ENCODE measurements around the gene FFAR1.
"Not testable (repeated sequence)": the region's sequence is repeated elsewhere in the genome, so short reads cannot be mapped to it uniquely, and the experiment has no call there.

FFAR1 gene

DNA sequence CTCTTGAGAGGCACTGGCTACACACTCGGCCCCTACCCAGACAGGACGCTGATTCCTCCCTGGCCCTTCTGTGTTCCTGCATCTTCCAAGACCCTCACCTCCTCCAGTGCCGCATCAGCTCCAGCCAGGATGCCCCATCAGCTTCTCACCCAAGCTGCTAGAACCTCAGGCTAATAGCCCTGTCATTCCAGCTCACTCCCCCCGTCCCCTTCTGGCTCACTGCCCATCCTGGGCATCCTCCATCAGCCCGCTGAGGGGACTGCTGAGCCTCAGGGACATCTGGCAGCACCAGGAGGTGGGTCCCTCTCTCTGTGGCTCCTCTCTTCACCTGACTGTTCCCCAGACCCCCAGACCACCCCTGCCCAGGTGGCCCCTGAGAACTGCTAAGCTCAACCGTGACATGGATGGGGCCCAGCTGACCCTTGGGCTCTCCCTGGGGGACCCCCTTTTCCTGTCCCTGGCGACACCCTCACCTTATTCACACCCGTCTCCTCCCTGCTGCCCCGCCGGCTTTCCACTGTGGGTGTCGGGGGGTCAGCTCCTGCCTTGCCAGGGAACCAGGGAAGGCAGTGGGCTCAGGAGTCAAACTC, 15.4 kb downstream of the FFAR1 start:
- no peak for DNase-seq

DNA sequence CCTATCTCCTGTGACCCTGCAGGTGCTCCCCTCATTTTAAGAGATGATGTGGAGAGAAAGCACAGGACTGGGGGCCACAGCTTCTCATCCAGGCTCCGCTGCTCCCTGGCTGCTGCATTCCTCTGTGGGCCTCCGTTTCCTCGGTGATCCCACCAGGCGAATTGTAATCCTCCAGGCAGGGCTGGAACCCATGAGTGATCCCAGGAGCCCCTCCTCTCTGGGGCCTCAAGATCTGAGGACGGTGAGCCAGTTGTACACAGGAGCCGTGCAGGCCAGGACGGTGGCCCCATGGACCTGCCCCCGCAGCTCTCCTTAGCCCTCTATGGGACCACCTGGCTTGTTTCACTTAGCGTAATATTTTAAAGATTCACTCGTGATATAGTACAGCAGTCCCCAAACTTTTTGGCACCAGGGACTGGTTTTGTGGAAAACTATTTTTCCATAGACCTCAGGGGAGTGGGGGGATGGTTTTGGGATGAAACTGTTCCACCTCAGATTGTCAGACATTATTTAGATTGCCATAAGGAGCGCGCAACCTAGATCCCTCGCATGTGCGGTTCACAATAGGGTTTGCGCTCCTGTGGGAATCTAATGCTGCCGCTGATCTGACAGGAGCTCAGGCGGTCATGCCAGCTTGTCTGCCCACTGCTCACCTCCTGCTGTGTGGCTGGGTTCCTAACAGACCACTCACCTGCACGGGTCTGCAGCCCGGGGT, 16.2 kb downstream of the FFAR1 start:
- DNase-seq: no peak

DNA sequence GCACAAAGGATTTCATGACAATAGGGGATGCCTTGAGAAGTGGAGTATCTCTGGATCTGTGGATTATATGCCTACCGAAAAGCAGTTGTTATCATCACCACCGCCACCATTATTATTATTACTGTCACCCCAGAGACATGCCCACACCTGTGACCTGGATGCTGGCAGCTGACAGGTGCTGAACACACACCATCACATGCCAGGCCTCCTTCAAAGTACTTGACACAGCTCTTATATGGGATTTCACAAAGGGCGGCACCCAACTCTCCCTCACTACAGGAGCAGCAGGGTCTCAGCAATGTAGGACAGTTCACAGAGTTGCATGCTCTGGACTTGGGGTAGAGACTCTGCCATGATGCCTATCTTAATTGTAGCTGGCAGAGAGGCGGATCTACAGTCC, 17.6 kb downstream of the FFAR1 start:
- DNase-seq: no peak

DNA sequence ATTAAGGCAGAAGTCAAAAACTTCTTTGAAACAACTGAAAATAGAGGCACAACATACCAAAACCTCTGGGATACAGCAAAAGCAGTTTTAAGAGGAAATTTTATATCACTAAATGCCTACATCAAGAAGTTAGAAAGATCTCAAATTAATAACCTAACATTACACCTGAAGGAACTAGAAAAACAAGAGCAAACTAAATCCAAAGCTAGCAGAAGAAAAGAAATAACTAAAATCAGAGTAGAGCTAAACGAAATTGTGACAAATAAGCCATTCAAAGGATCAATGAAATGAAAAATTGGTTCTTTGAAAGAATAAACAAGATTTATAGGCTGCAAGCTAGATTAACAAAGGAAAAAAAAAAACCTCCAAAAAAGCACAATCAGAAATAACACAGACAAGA, 20.7 kb downstream of the FFAR1 start:
- no peak for DNase-seq

DNA sequence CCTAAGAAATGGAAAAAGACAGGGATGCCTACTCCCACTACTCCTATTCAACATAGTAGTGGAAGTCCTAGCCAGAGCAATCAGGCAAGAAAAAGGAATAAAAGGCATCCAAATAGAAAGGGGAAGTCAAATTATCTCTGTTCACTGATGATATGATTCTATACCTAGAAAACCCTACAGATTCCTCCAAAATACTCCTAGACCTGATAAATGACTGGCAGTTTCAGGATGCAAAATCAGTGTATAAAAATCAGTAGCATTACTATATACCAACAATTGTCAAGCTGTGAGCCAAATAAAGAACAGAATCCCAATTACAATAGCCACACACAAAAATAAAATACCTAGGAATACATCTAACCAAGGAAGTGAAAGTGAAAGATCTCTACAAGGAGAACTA, 21.8 kb downstream of the FFAR1 start:
- no peak for DNase-seq

DNA sequence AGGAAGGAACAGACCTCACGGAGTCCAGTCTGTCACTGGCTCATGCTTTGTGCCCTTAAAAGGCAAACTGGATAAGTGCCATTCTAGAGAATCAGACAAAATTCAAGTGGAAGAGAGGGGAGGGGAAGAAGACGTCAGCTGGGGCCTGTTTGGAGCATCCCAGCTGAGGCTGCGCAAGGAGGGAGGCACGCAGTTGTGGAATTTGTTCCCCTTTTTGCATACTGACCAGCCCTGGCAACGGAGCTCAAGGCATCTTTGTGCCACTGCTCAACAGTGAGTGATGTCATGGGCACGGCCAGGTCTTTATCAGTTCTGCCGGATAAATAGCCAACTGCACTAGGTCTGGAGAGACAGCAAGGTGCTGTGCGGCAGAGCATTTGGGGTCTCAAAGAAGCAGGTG, 23.0 kb downstream of the FFAR1 start, which contains the start of gene GPR42:
GPR42 (plus strand) TSS at position 347 of the 400 bp plus-strand sequence. CDS start 292 bp downstream, outside the sequence.
- DNase-seq: no peak

DNA sequence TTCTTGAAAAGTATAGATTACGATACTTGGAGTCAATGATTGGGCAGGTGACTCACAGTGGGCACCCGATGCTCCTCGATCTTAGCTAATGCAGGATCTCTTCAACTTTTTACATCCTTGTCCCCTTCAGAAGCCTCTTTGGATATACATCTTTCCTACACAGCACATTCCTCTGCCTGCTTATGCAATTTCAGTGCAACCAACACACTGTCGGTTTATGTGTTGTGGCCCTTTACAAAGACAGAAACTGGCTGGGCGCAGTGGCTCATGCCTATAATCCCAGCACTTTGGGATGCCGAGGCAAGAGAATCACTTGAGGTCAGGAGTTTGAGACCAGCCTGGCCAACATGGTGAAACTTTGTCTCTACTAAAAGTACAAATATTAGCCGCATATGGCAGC, 25.8 kb downstream of the FFAR1 start:
- no peak for DNase-seq

DNA sequence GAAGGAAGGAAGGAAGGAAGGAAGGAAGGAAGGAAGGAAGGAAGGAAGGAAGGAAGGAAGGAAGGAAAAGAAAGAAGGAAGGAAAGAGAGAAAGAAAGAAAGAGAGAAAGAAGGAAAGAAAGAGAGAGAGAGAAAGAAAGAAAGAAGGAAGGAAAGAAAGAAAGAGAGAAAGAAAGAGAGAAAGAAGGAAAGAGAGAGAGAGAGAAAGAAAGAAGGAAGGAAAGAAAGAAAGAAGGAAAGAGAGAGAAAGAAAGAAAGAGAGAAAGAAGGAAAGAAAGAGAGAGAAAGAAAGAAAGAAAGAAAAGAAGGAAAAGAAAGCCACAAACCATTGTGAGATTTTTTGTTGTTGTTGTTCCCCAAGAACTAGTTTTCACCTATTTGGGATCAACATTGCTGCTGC, 26.3 kb downstream of the FFAR1 start:
- DNase-seq: not testable (repeated sequence)

DNA sequence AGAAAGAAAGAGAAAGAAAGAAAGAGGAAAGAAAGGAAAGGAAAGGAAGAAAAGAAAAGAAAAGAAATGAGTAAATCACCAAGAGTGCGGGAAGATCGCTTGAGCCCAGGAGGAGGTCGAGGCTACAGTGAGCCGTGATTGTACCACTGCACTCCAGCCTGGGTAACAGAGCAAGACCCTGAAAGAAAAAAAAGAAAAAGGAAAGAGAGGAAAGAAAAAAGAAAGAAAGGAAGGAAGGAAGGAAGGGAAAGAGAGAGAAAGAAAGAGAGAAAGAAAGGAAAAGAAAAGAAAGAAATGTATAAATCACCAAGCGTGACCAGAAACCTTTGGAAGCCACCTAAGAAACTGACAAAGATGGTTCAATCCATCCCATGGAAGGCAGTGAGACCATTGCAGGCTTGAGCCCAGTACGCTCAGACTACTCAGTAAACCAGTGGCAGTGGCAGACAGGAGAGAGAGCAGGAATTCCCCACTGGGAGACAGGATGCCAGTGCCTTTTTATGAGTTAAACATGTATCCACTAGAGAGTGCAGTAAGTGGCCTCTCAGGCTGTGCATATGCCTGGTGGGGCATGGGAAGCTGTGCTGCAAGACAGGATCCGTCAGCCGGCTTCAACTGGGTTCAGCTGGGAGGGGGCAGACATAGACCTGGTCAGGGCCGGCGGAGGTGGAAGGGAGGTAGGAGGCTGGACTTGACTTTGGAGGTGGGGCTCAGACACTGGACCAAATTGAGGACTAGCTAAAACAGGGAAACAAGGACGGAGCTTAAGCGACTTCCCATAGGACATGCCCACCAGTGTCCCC, 28.0 kb downstream of the FFAR1 start:
- DNase-seq: no peak

DNA sequence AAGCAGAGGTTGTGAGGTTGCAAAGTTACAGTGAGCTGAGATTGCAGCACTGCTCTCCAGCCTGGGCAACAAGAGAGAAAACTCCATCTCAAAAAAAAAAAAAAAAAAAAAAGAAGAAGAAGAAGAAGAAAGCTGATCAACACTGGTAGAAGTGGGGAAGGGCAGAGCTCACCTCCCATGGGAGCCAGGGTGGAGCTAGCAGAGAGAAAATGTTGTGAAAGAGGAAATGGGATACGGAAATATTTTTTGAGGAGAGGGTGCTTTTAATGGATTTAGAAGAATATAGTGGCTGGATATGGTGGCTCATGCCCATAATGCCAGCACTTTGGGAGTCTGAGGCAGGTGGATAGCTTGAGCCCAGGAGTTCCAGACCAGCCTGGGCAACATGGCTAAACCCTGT, 30.0 kb downstream of the FFAR1 start:
- DNase-seq: no peak

DNA sequence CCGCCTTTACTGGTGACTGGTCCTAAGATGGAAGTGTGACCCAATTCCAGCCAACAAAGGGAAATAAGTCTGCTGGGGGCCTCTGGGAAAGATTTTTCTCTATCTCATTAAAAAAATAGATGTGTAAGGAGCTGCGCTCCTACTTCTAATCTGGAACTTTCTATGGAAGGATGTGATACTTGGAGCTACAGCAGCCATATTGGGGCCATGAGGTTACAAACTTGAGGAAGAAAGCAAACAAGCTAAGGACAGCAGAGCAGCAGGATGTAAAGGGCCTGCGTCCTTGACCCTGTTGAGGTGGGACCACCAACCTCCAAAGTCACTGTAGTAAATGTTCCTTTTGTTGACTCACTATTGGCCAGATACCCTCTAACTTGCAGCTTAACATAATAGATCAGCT, 30.7 kb downstream of the FFAR1 start:
- DNase-seq: no peak

DNA sequence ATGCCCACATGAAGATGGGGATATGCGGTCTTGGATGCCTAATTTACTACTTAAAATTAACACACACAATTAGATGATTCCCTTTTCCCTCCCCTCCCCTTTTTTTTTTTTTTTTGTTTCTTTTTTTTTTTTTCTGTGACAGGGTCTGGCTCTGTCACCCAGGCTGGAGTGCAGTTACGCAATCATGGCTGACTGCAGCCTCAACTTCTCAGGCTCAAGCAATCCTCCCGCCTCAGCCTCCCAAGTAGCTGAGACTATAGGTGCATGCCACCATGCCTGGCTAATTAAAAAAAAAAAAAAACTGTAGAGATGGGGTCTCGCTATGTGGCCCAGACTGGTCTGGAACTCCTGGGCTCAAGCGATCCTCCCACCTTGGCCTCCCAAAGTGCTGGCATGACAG, 31.8 kb downstream of the FFAR1 start:
- not testable (repeated sequence) for DNase-seq

DNA sequence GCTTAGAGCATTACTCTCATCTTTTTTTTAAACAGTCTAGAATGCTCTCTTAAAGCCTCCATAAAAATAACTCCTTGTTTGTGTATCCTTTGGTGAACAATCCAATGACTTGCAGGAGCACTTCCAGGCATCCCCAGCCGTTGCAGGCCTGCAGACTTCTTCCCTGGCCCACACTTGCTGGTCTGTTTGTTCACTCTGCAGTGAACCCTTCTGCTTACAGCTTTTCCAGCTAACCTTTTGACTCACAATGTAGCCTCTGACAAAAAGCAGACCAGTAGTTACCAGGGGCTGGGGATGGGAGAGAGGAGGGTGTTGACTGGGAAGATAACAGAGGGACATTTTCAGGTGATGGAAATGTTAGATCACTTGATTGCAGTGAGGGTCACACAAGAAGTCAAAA, 32.3 kb downstream of the FFAR1 start:
- no peak for DNase-seq

DNA sequence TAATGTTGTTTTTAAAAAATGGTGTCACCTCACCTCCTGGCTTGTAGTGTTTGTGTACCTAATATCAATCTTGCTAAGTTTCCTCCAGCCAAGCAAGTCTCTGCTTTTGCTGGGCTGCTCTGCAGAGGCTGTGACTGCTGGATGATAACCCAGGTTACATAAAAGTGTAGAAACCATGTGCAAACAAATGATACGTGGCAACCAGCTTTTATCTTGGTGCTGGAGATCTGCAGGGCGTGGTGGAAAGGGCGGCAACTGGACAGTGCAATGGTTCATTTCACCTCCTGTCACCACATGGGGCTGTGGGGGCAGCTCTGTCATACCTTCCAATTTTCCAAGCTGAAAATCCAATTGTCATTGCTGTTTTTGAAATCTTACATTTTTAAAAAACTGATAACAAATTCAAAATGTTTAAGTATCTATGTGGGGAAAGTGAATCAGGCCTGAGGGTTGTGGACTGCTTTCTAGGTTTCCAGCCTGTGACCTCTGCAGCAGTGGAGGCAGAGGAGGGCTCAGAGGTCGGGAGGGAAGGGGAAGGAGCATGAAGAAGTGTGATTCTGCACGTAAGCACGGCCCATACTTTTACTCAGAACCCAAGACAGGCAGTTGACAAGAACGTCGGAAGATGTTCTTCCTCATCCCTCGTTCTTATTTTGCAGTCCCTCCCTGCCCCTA, 32.9 kb downstream of the FFAR1 start:
- DNase-seq: no peak

DNA sequence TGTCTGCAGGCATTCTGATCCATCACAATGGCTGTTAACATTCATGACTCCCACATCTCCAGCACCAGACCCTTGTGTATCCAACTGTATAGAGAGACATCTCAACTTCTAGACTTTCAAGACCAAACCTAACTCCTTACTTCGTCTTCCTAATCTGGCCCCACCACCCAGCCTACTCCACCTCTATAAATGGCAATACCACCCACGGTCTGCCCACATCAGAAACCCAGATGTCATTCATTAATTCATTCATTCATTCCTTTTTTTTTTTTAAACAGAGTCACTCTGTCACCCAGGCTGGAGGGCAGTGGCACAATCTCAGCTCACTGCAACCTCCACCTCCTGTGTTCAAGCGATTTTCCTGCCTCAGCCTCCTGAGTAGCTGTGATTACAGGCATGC, 33.6 kb downstream of the FFAR1 start:
- no peak for DNase-seq

DNA sequence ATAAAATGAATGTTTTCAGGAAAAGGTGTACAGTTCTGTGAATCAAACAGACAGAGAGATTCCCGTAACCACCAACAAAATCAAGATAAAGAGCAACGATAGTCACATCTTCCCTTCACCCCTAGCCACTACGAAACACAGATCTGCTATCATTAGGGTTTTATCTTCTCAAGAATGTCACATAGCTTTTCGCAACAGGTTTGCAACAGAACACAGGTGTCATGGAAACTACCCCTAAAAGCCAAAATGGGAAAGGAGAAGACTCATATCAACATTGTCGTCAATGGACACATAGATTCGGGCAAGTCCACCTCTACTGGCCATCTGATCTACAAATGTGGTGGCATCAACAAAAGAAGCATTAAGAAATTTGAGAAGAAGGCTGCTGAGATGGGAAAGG, 34.2 kb downstream of the FFAR1 start:
- no peak for DNase-seq

DNA sequence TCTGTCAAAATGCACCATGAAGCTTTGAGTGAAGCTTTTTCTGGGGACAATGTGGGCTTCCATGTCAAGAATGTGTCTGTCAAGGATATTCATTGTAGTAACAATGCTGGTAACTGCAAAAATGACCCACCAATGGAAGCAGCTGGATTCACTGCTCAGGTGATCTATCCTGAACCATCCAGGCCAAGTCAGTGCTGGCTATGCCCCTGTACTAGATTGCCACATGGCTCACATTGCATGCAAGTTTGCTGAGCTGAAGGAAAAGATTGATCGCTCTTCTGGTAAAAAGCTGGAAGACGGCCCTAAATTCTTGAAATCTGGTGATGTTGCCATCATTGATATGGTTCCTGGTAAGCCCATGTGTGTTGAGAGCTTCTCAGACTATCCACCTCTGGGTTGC, 35.8 kb downstream of the FFAR1 start:
- DNase-seq: no peak

DNA sequence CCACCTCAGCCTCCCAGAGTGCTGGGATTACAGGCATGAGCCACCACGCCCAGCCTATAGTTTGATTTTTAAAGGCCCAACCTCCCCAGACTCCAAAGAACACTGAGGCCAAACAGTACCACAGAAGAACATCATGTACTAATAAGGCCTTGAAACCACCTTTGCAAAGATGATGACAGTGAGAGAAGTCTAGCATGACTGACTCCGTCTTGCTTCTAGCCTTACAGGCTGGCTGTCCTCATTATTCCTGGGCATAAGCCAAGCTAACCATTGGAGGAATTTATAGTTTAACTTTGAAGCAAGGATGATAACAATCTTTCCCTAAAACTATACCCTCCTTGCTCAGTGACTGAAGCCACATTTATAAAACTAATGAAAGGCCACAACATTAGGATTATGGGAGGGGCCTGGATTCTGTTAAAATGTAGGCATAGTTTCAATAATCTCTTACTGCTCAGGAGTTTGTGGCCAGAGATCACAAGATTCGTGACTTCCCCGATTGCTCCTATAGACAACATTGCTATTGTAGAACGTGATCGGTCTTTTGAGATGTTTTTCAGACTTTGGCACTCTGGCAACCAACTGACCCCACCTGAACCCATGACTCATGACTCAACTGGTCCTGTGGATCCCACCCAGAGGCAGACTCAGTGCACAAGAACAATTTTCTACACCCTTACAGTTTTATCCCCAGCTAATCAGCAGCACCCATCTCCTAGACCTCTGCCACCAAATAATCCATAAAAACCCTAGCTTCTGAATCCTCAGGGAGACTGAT, 40.8 kb downstream of the FFAR1 start:
- no peak for DNase-seq

DNA sequence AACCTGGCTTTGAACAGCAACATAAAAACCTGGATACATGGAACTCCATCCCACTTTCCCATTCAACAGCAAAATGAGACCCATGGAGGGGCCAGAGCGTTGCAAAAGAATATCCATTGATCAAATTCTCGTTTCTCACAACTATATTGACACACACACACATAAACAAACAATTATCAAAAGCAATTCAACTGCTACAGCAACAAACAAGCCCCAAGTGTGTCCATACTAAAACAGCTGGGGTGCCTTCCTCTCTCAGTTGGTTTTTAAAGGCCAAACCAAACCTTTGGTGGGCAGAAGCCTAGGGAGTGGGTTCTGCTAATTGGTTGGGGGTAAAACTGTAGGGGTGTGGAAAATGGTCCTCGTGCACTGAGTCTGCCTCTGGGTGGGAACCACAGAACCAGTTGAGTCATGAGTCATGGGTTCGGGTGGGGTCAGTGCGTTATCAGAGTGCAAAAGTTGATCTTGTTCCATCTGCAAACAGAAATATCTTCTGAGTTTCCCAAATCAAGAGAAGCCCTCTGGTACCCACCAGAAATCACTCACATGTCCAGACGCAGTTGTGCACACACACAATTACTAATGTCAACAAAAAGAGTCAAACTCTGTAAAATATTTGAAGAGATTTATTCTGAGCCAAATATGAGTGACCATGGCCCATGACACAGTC, 41.6 kb downstream of the FFAR1 start:
- no peak for DNase-seq

DNA sequence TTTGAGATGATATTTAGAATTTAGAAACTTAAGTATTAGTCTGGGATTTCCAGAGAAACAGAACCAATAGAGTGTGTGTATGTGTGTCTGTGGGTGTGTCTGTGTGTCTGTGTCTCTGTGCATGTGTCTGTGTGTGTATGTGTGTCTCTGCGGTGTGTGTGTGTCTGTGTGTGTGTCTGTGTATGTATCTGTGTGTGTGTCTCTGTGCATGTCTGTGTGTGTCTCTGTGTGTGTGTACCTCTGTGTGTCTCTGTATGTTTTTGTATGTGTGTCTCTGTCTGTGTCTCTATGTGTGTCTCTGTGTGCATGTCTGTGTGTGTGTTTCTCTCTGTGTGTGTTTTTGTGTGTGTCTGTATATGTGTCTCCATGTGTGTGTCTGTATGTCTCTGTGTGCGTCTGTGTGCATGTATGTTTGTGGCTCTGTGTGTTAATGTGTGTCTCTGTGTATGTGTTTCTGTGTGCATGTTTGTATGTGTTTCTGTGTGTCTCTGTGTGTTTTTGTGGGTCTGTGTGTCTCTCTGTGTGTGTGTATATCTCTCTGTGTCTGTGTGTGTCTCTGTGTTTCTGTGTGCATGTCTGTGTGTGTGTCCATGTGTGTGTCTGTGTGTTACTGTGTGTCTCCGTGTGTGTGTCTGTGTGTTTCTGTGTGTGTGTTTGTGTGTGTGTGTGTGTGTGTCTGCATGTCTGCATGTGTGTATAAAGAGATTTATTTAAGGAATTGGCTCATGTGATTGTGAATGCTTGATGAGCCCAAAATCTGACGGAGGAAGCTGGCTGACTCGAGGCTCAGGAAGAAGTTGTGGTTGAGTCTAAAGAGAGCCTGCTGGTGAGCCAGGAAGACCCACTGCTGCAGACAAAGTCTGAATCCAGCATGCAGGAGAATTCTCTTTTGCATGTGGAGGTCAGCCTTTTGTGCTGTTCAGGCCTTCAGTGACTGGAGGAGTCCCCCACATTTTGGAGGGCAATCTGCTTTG, 45.3 kb downstream of the FFAR1 start:
- no peak for DNase-seq

All from KG1 (cell line).